IPS-18c (cell line): ENCODE data around the gene SPDYE2B.
"Not testable (repeated sequence)": the region's sequence is repeated elsewhere in the genome, so short reads cannot be mapped to it uniquely, and the experiment has no call there.

ENCODE experiments used
- H3K4me3 ChIP-seq: 2 replicates; pipeline ENCODE4 v1.7.0; 2013; ENCODE audit warnings: low read depth, mild to moderate bottlenecking, low read length, moderate library complexity; ENCODE audit not compliant: insufficient read depth
- H3K9me3 ChIP-seq: one replicate; pipeline ENCODE4 v1.6.1; 2013; ENCODE audit warnings: mild to moderate bottlenecking, low read length, moderate library complexity; ENCODE audit not compliant: control insufficient read depth, insufficient read depth

The SPDYE2B gene

GRCh38 chr7:102649924-102650323, at the start of gene SPDYE2B:
Gene SPDYE2B (plus strand): TSS chr7:102650319. CDS start chr7:102652349, 2,030 bp downstream.
- not testable (repeated sequence) for H3K9me3 ChIP-seq, H3K4me3 ChIP-seq

- H3K9me3 ChIP-seq, H3K4me3 ChIP-seq: not testable (repeated sequence)
Measured at GRCh38 chr7:102602317-102602716, 47.8 kb upstream of the SPDYE2B start.

GRCh38 chr7:102604431-102605145, 45.5 kb upstream of the SPDYE2B start:
- not testable (repeated sequence) for H3K9me3 ChIP-seq

GRCh38 chr7:102606848-102607247, 43.3 kb upstream of the SPDYE2B start:
- not testable (repeated sequence) for H3K9me3 ChIP-seq, H3K4me3 ChIP-seq

More at GRCh38 chr7:102604431-102605145, 45.5 kb upstream of the SPDYE2B start:
- H3K4me3 ChIP-seq: not testable (repeated sequence)

- not testable (repeated sequence) for H3K9me3 ChIP-seq
Measured at GRCh38 chr7:102609734-102610133, 40.4 kb upstream of the SPDYE2B start.

GRCh38 chr7:102610441-102610840, 39.7 kb upstream of the SPDYE2B start:
- not testable (repeated sequence) for H3K4me3 ChIP-seq, H3K9me3 ChIP-seq

More at GRCh38 chr7:102609734-102610133, 40.4 kb upstream of the SPDYE2B start:
- H3K4me3 ChIP-seq: not testable (repeated sequence)

- H3K4me3 ChIP-seq, H3K9me3 ChIP-seq: not testable (repeated sequence)
Measured at GRCh38 chr7:102611013-102611674, 39.0 kb upstream of the SPDYE2B start.

GRCh38 chr7:102611675-102612325, 38.3 kb upstream of the SPDYE2B start:
- not testable (repeated sequence) for H3K4me3 ChIP-seq, H3K9me3 ChIP-seq

- H3K9me3 ChIP-seq, H3K4me3 ChIP-seq: not testable (repeated sequence)
Measured at GRCh38 chr7:102613575-102614345, 36.4 kb upstream of the SPDYE2B start.

GRCh38 chr7:102614346-102614697, 35.8 kb upstream of the SPDYE2B start:
- H3K9me3 ChIP-seq, H3K4me3 ChIP-seq: not testable (repeated sequence)

GRCh38 chr7:102614873-102615272, 35.2 kb upstream of the SPDYE2B start:
- not testable (repeated sequence) for H3K9me3 ChIP-seq, H3K4me3 ChIP-seq

- not testable (repeated sequence) for H3K4me3 ChIP-seq
Measured at GRCh38 chr7:102615930-102616329, 34.2 kb upstream of the SPDYE2B start.

GRCh38 chr7:102616507-102617125, 33.5 kb upstream of the SPDYE2B start, which contains the start of gene RASA4:
Gene RASA4 (minus strand): TSS chr7:102616756. CDS start chr7:102616689, 67 bp downstream.
- H3K4me3 ChIP-seq: peak within 1 kb of the TSS; percentile 34; the same call in 1 of the 2 replicates
- H3K9me3 ChIP-seq: not testable (repeated sequence)

More at GRCh38 chr7:102615930-102616329, 34.2 kb upstream of the SPDYE2B start:
- H3K9me3 ChIP-seq: not testable (repeated sequence)

- H3K4me3 ChIP-seq, H3K9me3 ChIP-seq: not testable (repeated sequence)
Measured at GRCh38 chr7:102618122-102618521, 32.0 kb upstream of the SPDYE2B start.

- H3K9me3 ChIP-seq, H3K4me3 ChIP-seq: not testable (repeated sequence)
Measured at GRCh38 chr7:102627271-102627904, 22.7 kb upstream of the SPDYE2B start.

- H3K4me3 ChIP-seq, H3K9me3 ChIP-seq: not testable (repeated sequence)
Measured at GRCh38 chr7:102630622-102631021, 19.5 kb upstream of the SPDYE2B start.

- H3K4me3 ChIP-seq, H3K9me3 ChIP-seq: not testable (repeated sequence)
Measured at GRCh38 chr7:102634299-102634698, 15.8 kb upstream of the SPDYE2B start.
